A549 (cell line): Measurements from ENCODE around the gene TMEM144. TPM values are rescaled to one million over a fixed set of nuclear protein-coding genes. Genes with fewer than 3 reads are reported as not detected.

ENCODE experiments used
- ATAC-seq, 2 experiments: fragments of 200-7000 bp in 1 of 2; fragments of >200 bp in 1 of 2; cut with Nextera tagmentation in 1 of 2; cut with Tn5 transposase in 1 of 2; 3 replicates each; pipeline versions ENCODE4 v1.8.0 to v1.9.1; 2018 to 2020; ENCODE audit warnings: mild to moderate bottlenecking in 1 of 2, moderate library complexity in 1 of 2
- CTCF ChIA-PET: fragments of 300-600 bp; sonication (Branson Sonifier 250); formaldehyde crosslinking; extraction: SDS; loops from one replicate; lab custom pipeline; 2021; ENCODE audit warnings: antibody characterized with exemption, inconsistent platforms; lab: Yijun Ruan, JAX
- POLR2A ChIA-PET: fragments of 350-600 bp; formaldehyde crosslinking; extraction: SDS; loops from one replicate; lab custom pipeline; 2021; ENCODE audit warnings: antibody characterized with exemption, inconsistent platforms; lab: Yijun Ruan, JAX
- DNase-seq, 2 experiments: peaks; one replicate each; pipeline versions ENCODE4 v3.0.0 to v3.0.0-alpha.2; 2011 to 2016; ENCODE audit warnings: low read depth in 1 of 2, low spot score in 1 of 2
- FAIRE-seq: peaks from 2 replicates; lab custom pipeline; 2011; peaks lifted over from hg19 to GRCh38; lab: Jason Lieb, UNC
- H3K27ac ChIP-seq, 2 experiments: fragments of >200 bp; sonication (Bioruptor Twin); formaldehyde crosslinking; 3 replicates each; pipeline ENCODE4 v1.5.1; 2016 to 2017
- H3K4me1 ChIP-seq: fragments of >200 bp; sonication (Bioruptor Twin); formaldehyde crosslinking; 3 replicates; pipeline ENCODE4 v1.6.1; 2016
- H3K4me2 ChIP-seq: fragments of >200 bp; sonication (Bioruptor Twin); formaldehyde crosslinking; 3 replicates; pipeline ENCODE4 v1.6.1; 2016
- H3K4me3 ChIP-seq: fragments of >200 bp; sonication (Bioruptor Twin); formaldehyde crosslinking; 3 replicates; pipeline ENCODE4 v1.5.1; 2016
- H3K9me3 ChIP-seq: fragments of >200 bp; sonication (Bioruptor Twin); formaldehyde crosslinking; 3 replicates; pipeline ENCODE4 v1.6.1; 2016
- ATOH8 ChIP-seq: fragments of 250-450 bp; sonication (Bioruptor Pico); IDR thresholded peaks from 2 replicates; pipeline ENCODE4 v1.5.0; 2020; ENCODE audit warnings: low read depth, mild to moderate bottlenecking, moderate library complexity
- BHLHE40 ChIP-seq: IDR thresholded peaks from 2 replicates; pipeline ENCODE4 v1.6.1; 2012; ENCODE audit warnings: low read depth, low read length, inconsistent platforms
- CBX2 ChIP-seq: fragments of 200-600 bp; sonication (generic); IDR thresholded peaks from 2 replicates; pipeline ENCODE4 v1.6.1; 2016; ENCODE audit warnings: low read depth, mild to moderate bottlenecking, borderline replicate concordance
- CBX8 ChIP-seq: fragments of 200-600 bp; sonication (generic); IDR thresholded peaks from 2 replicates; pipeline ENCODE4 v1.6.1; 2016
- EHF ChIP-seq: fragments of 250-450 bp; sonication (Bioruptor Pico); IDR thresholded peaks from 2 replicates; pipeline ENCODE4 v1.5.0; 2020; ENCODE audit warnings: mild to moderate bottlenecking
- ELK1 ChIP-seq: fragments of 150-350 bp; IDR thresholded peaks from 2 replicates; pipeline ENCODE4 v1.6.1; 2014; ENCODE audit warnings: low read depth, mild to moderate bottlenecking, low read length
- FOXS1 ChIP-seq: fragments of 250-450 bp; sonication (Bioruptor Pico); IDR thresholded peaks from 2 replicates; pipeline ENCODE4 v1.5.0; 2020; ENCODE audit warnings: mild to moderate bottlenecking, moderate library complexity
- HDAC2 ChIP-seq: fragments of 200-600 bp; sonication (generic); IDR thresholded peaks from 2 replicates; pipeline ENCODE4 v1.6.1; 2016
- HOXA7 ChIP-seq: fragments of 250-450 bp; sonication (Bioruptor Pico); IDR thresholded peaks from 2 replicates; pipeline ENCODE4 v1.5.0; 2020; ENCODE audit warnings: mild to moderate bottlenecking, moderate library complexity
- HOXB5 ChIP-seq: fragments of 250-450 bp; sonication (Bioruptor Pico); IDR thresholded peaks from 2 replicates; pipeline ENCODE4 v1.5.0; 2020; ENCODE audit warnings: mild to moderate bottlenecking, moderate library complexity
- MAX ChIP-seq: IDR thresholded peaks from 2 replicates; pipeline ENCODE4 v1.6.1; 2012
- NR3C1 ChIP-seq: fragments of >200 bp; sonication (Bioruptor Twin); formaldehyde crosslinking; IDR thresholded peaks from 3 replicates; pipeline ENCODE4 v1.6.1; 2017
- PHF8 ChIP-seq: fragments of 200-600 bp; sonication (generic); IDR thresholded peaks from 2 replicates; pipeline ENCODE4 v1.6.1; 2016; ENCODE audit warnings: low read depth, mild to moderate bottlenecking, antibody characterized with exemption, moderate library complexity, borderline replicate concordance
- RAD21 ChIP-seq, 2 experiments: fragments of >200 bp in 1 of 2; sonication (Bioruptor Twin) in 1 of 2; formaldehyde crosslinking in 1 of 2; IDR thresholded peaks in 1 of 2; conservative IDR thresholded peaks in 1 of 2; 2 replicates in 1 of 2; 3 replicates in 1 of 2; pipeline ENCODE4 v1.6.1; 2012 to 2018; ENCODE audit warnings: inconsistent platforms in 1 of 2
- RARB ChIP-seq: fragments of 250-450 bp; sonication (Bioruptor Pico); IDR thresholded peaks from 2 replicates; pipeline ENCODE4 v1.8.0; 2021; ENCODE audit warnings: mild to moderate bottlenecking, moderate library complexity
- RCOR1 ChIP-seq: fragments of 150-350 bp; IDR thresholded peaks from 2 replicates; pipeline ENCODE4 v1.6.1; 2014; ENCODE audit warnings: antibody characterized with exemption, low read length, low read depth
- RFX5 ChIP-seq: fragments of 450-650 bp; IDR thresholded peaks from 2 replicates; pipeline ENCODE4 v1.7.1; 2014; ENCODE audit warnings: antibody characterized with exemption, mild to moderate bottlenecking, moderate library complexity
- RNF2 ChIP-seq: fragments of 200-600 bp; sonication (generic); IDR thresholded peaks from 2 replicates; pipeline ENCODE4 v1.6.1; 2016; ENCODE audit warnings: low read depth, mild to moderate bottlenecking, antibody characterized with exemption, moderate library complexity, borderline replicate concordance
- SMC3 ChIP-seq: fragments of >200 bp; sonication (Bioruptor Twin); formaldehyde crosslinking; IDR thresholded peaks from 3 replicates; pipeline ENCODE4 v1.6.1; 2018; ENCODE audit warnings: inconsistent platforms
- SREBF2 ChIP-seq: fragments of 450-650 bp; IDR thresholded peaks from 2 replicates; pipeline ENCODE4 v1.6.1; 2014; ENCODE audit warnings: mild to moderate bottlenecking, moderate library complexity
- TP53 ChIP-seq: fragments of 250-450 bp; sonication (Bioruptor Pico); IDR thresholded peaks from 2 replicates; pipeline ENCODE4 v1.5.0; 2021; ENCODE audit warnings: mild to moderate bottlenecking, moderate library complexity
- ZC3H11A ChIP-seq: fragments of 450-650 bp; IDR thresholded peaks from 2 replicates; pipeline ENCODE4 v1.6.1; 2014; ENCODE audit warnings: antibody characterized with exemption, mild to moderate bottlenecking
- ZNF302 ChIP-seq: fragments of 250-450 bp; sonication (Bioruptor Pico); IDR thresholded peaks from 2 replicates; pipeline ENCODE4 v1.9.0; 2021; ENCODE audit warnings: inconsistent platforms, mild to moderate bottlenecking, moderate library complexity
- ZSCAN20 ChIP-seq: fragments of 250-450 bp; sonication (Bioruptor Pico); IDR thresholded peaks from 2 replicates; pipeline ENCODE4 v1.8.0; 2022; ENCODE audit warnings: mild to moderate bottlenecking, moderate library complexity
- WGBS: methylation state at CpG from one replicate; pipeline ENCODE4 v1.1.6; 2017; ENCODE audit errors: missing lambda C conversion rate; 5-methylcytosine and 5-hydroxymethylcytosine counted together
- polyA plus RNA-seq, 4 experiments: library from polyadenylated mRNA; depleted of rRNA in 3 of 4; stranded (reverse); fragments of >200 nt; fragmentation: RNase III in 1 of 4; extraction: RNeasy Plus Mini Kit Qiagen cat#74134 plus additional on column Dnase treatment in 1 of 4; gene quantifications; 2 replicates in 3 of 4; 3 replicates in 1 of 4; pipeline ENCODE4 v1.2.3, GENCODE V29; 2011 to 2017

The TMEM144 gene
- polyA plus RNA-seq, 2 of the 4 experiments (the other 2 are of a cell fraction): 5.3 to 10.2 TPM

- no peaks in the 10 kb centered on the region for H3K4me1 ChIP-seq
- no peak overlapping the region for H3K27ac ChIP-seq
- no peak overlapping the region for H3K4me3 ChIP-seq
- no peaks in the 10 kb centered on the region for H3K9me3 ChIP-seq
- DNase-seq (no peak), FAIRE-seq (no peak), ATAC-seq (no peak)
- POLR2A ChIA-PET: no interaction called here
- CTCF ChIA-PET: interaction anchor here (1.0 kb wide), 1 partner anchor 17 kb away, joined by 3 read pairs; no protein-coding TSS in a partner anchor
- 89% methylated on average over 1 of the region's 1 CpG for WGBS
- H3K4me2 ChIP-seq: no peak overlapping the region
- TF ChIP-seq RNF2: no peak
- TF ChIP-seq EHF (CRISPR knock-in tag): no peak
- no peak for TF ChIP-seq CBX2
- TF ChIP-seq RCOR1: no peak
- no peak for TF ChIP-seq ZC3H11A
- TF ChIP-seq RAD21 (conservative IDR thresholded peaks at IDR 0.05 in 1 of 2, IDR thresholded peaks at IDR 0.05 in 1 of 2): no peak
- TF ChIP-seq ATOH8: no peak
- no peak for TF ChIP-seq HOXB5 (CRISPR knock-in tag)
- no peak for TF ChIP-seq HOXA7
- no peak for TF ChIP-seq ZNF302 (CRISPR knock-in tag)
Observed at GRCh38 chr4:158189422-158189821, 20.9 kb upstream of the TMEM144 start.

GRCh38 chr4:158190718-158191117, 19.6 kb upstream of the TMEM144 start:
- Histone ChIP-seq H3K27ac (no peak overlapping the region), H3K4me2 (no peak overlapping the region), H3K4me3 (no peak overlapping the region), H3K4me1 (no peaks in the 10 kb centered on the region), H3K9me3 (no peaks in the 10 kb centered on the region)
- ChIA-PET CTCF (interaction anchor here (1.0 to 1.2 kb wide), 3 partner anchors 12 to 18 kb away, joined by 3 to 4 read pairs (median 3); no protein-coding TSS in a partner anchor), POLR2A (no interaction called here)
- TF ChIP-seq ZNF302 (CRISPR knock-in tag): no peak
- TF ChIP-seq ZSCAN20: no peak
- no peak for TF ChIP-seq HDAC2
- TF ChIP-seq TP53 (CRISPR knock-in tag): no peak
- TF ChIP-seq MAX: no peak
- TF ChIP-seq RARB (CRISPR knock-in tag): no peak
- TF ChIP-seq SREBF2: no peak
- no peak for TF ChIP-seq FOXS1
- TF ChIP-seq PHF8: no peak
- no peak for TF ChIP-seq ATOH8
- no peak for TF ChIP-seq NR3C1
- no peak for TF ChIP-seq RCOR1
- TF ChIP-seq BHLHE40: no peak
- no peak for DNase-seq
- no peak for FAIRE-seq
- WGBS: 64% methylated on average over 2 of the region's 2 CpGs
- no peak for ATAC-seq

- H3K9me3 ChIP-seq: no peaks in the 10 kb centered on the region
- no peak for ATAC-seq
- WGBS: 66% methylated on average over 5 of the region's 5 CpGs
- no peaks in the 10 kb centered on the region for H3K4me1 ChIP-seq
- FAIRE-seq: no peak
- DNase-seq: no peak
- H3K27ac ChIP-seq: no peak overlapping the region
- ChIA-PET CTCF (interaction anchor here (0.6 to 2.3 kb wide), 14 partner anchors 8 to 449 kb away, joined by 3 to 14 read pairs (median 4); no protein-coding TSS in a partner anchor), POLR2A (no interaction called here)
- TF ChIP-seq SMC3 (no peak), NR3C1 (no peak), SREBF2 (no peak), RCOR1 (no peak), PHF8 (no peak), RFX5 (no peak), MAX (no peak), CBX8 (no peak), ELK1 (no peak)
- H3K4me3 ChIP-seq: no peak overlapping the region
- H3K4me2 ChIP-seq: no peak overlapping the region
Observed at GRCh38 chr4:158192439-158193158, 17.7 kb upstream of the TMEM144 start.
